Astrocyte of the hippocampus (primary cell): Measurements from ENCODE around the gene CALML4.
"Not testable (repeated sequence)": the region's sequence is repeated elsewhere in the genome, so short reads cannot be mapped to it uniquely, and the experiment has no call there.

Experiments
- DNase-seq: peaks from one replicate; pipeline ENCODE4 v3.0.0; 2011; ENCODE audit warnings: low read depth, low spot score

Gene CALML4

GRCh38 chr15:68191555-68191954 is 13.6 kb downstream of the CALML4 start:
- DNase-seq, result peak; percentile 40

- DNase-seq, result no peak
These were observed 15.1 kb downstream of the CALML4 start for GRCh38 chr15:68190048-68190447.

DNA sequence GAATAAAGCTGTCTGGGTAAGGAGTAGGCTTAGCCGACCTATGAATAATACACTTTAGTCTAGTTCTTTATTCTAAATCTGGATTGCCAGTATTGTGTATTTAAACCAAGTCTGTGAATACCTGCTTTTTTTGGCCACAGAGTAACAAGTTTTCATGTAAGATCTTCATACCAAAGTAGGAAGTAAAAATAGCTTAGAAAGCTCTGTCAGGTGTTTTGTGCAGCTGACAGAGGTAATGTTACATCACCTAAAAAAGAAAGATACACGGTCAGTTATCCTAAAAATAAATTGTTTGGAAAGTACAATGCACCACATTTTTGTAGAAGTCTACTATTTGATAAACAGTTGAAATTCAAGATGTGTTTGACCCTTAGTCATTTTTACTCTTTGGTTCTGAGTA is 16.5 kb downstream of the CALML4 start:
- no peak for DNase-seq

GRCh38 chr15:68187559-68187958 is 17.6 kb downstream of the CALML4 start:
- peak; percentile 92 for DNase-seq

DNA sequence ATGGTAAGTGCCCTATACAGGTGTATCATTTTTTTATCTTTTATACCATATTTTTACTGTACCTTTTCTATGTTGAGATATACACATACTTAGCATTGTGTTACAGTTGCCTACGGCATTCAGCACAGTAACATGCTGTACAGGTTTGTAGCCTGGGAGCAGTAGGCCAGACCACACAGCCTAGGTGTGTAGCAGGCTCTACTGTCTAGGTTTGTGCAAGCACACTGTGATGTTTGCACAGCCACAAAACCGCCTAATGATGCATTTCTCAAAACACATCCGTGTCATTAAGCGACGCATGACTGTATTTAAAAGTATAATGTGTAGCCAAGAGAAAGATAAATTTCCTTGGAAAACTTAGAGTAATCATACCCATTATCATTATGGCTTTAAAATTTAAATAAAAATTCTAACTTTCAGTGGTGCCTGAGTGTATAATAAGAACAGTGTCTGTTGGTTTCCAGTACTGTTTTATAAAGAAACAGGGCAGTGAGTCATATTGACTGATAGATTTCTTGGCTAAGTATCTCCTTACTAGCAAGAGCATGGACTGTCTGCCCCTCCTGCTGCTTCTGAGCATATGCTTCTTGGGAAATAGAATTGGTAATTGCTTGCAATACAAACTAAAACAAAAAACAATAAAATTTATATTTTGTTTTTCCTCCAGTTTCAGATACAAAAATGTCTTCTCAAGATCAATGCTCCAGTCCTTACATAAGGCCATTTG is 18.3 kb downstream of the CALML4 start:
- peak; percentile 45 for DNase-seq

GRCh38 chr15:68184616-68185480 is 20.3 kb downstream of the CALML4 start:
- no peak for DNase-seq

- no peak for DNase-seq
These were observed 21.4 kb downstream of the CALML4 start for GRCh38 chr15:68183616-68184315.

- DNase-seq, result peak; percentile 41
These were observed 27.4 kb downstream of the CALML4 start for GRCh38 chr15:68177742-68178141.

GRCh38 chr15:68176601-68177000 is 28.5 kb downstream of the CALML4 start:
- DNase-seq, result no peak

GRCh38 chr15:68175526-68175925 is 29.6 kb downstream of the CALML4 start:
- no peak for DNase-seq

- DNase-seq, result no peak
These were observed 32.0 kb downstream of the CALML4 start for GRCh38 chr15:68173119-68173518.

DNA sequence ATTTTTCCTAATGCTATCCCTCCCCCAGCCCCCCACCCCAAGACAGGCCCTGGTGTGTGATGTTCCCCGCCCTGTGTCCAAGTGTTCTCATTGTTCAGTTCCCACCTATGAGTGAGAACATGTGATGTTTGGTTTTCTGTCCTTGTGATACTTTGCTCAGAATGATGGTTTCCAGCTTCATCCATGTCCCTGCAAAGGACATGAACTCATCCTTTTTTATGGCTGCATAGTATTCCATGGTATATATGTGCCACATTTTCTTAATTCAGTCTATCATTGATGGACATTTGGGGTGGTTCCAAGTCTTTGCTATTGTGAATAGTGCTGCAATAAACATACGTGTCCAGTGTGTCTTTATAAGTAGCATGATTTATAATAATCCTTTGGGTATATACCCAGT is 33.1 kb downstream of the CALML4 start:
- DNase-seq, result not testable (repeated sequence)

DNA sequence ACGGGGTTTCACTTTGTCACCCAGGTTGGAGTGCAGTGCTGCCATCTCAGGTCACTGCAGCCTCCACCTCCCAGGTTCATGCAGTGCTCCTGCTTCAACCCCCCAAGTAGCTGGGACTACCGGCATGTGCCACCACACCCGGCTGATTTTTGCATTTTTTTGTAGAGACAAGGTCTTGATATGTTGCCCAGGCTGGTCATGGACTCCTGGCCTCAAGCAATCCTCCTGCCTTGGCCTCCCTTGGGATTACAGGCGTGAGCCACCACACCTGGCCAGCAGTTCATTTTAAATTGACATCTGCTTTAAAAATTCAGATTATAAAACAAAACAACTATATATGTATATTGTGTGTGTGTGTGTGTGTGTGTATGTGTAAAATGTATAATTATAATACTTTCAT is 38.3 kb downstream of the CALML4 start:
- no peak for DNase-seq

DNA sequence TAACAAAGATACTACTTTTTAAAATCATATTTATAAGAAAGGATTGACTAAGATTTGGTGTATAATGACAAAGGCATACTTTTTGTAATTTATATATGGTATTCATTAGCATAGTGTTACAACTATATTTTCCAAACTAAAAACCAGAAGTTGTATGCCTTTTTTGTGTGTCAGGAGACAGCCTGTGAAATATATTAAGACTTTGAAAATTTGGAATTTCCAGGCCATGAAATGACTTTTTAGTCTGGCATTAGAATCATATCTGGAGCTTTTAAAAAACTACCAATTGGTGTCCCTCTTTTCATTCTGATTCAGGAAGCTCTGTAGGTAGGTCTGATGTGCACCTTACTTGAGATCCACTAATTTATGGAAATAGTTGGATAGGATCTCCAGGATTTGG is 41.9 kb downstream of the CALML4 start:
- DNase-seq, result no peak

DNA sequence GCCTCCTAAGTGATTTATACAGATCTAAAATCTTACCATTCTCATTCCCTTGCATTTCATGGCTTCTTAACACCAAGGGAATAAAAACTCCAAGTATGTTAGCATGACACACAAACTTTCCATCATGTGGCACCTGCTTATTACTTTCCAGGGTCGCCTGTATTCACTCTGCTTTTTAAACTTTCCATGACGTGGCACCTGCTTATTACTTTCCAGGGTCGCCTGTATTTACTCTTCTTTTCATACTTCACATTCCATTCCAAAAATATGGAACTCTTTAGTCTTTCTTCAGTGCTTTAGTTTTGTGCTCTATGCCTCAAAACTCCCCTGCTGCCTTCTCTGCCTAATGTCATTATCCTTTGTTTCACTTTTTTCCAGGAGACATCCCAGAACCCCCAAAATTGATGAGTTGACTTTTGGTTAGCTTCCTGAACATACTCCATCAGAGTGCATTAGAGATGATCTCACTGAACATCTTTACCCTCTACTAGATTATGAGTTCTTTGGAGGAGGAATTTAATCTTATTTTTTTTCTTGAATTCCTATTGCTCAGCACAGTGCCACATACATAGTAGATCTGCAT is 47.0 kb downstream of the CALML4 start:
- peak; percentile 7 for DNase-seq

GRCh38 chr15:68157074-68157473 is 48.1 kb downstream of the CALML4 start:
- no peak for DNase-seq

- DNase-seq, result peak; percentile 74
These were observed 50.1 kb downstream of the CALML4 start for GRCh38 chr15:68154923-68155559.

DNA sequence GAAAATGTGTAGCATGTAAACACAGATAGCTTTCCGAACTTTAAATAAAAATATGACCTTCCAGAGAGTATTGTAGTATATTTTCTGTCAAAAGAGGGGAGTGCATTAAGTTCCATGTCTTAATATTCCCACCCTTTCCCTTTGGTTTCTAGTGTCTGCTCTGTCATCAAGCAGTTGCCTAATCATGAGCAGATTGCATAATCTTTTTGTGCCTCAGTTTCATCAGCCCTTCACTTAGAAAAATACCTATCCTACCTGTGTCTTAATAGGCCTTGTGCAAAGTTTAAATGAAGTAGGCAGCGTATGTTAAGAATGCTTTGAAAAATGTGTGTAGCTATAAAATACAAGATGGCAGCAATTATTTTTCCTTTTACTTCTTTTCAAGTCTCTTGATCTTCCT is 52.8 kb downstream of the CALML4 start:
- no peak for DNase-seq

DNA sequence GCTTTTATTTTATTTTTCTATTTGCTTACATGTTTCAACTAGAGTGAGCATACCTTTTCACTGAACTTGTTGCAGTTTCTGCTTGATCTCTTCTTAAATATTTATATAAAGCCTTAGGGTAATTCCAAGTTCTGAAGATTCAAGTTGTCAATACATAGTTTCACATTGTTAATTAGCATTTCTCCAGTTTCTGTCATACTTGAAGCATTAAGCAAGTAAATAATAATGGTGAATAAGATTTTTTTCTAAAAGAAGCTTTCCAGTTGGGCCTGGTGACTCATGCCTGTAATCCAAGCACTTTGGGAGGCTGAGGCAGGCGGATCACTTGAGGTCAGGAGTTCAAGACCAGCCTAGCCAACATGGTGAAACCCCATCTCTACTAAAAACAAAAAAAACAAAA is 53.9 kb downstream of the CALML4 start:
- peak; percentile 29 for DNase-seq

DNA sequence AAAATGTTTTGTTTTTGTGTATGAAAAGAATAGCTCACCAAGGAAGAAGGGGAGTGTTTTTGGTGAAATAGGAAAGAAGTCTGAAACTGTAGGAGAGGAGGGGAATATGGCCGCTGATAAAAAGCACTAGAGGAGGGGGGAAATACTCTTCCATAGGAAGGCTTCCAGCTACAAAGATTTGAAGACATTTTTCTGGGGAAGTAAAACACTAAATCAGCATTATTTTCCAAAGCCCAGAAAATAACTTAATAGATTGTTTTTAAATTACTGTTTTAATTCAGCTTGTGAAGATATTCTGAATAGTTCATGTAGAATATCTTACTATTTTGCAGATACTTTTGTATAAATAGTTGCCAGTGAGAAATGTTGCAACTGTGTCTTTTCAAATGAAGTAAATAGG is 54.9 kb downstream of the CALML4 start:
- DNase-seq, result no peak

GRCh38 chr15:68149059-68149458 is 56.1 kb downstream of the CALML4 start:
- DNase-seq, result peak; percentile 70
